ENCODE results near the gene SAP30L. TPM values are rescaled to one million over a fixed set of nuclear protein-coding genes. Genes with fewer than 3 reads are reported as not detected.

Gene SAP30L
- total and polyA plus RNA-seq, 2 of the 4 experiments (the other 2 are of a cell fraction): 9.7 to 17.6 TPM

DNA sequence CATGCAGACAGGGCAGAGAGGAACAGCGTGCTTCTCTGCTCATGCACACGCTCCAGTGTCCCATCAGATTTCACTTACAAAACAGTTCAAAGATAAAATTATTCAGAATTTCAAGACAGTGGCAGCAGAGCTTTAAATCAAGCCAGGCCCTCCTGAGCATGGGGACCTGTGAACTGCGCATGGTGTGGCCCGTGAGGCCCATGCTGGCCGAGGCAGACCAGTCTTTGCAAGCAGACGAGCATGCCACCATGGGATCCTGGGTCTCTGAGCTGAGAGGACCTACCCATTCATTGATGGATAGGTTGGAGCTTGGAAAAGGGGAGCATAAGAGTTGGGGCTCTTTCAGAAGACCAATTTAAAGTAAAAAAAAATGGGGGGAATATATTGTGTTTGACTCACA, 35.0 kb upstream of the SAP30L start:
- H4K20me1 ChIP-seq (ENCODE audit: insufficient read depth, low read length): no peaks in the 10 kb centered on the region
- H4K91ac ChIP-seq (ENCODE audit: insufficient read depth, low read depth, low read length): no peak overlapping the region
- no peaks in the 10 kb centered on the region for H3K9me3 ChIP-seq (ENCODE audit: control insufficient read depth, insufficient read depth, low read length)
- no peak overlapping the region for H2BK15ac ChIP-seq (ENCODE audit: low read depth, low read length)
- peaks cover 3% of the 10 kb centered on the region; the same call in 1 of the 2 replicates for H3K9me1 ChIP-seq (ENCODE audit: insufficient read depth, low read length)
- dilution Hi-C loops (cut with HindIII; ENCODE audit: low sequenced_read_pairs, unreplicated experiment) (no loop called here), intact Hi-C loops (cut with micrococcal nuclease) (no loop called here), in situ Hi-C loops (cut with MboI; ENCODE audit: low sequenced_read_pairs) (no loop called here)
- H4K8ac ChIP-seq (ENCODE audit: low read depth in 2 of 2, low read length in 2 of 2): no peak overlapping the region
- H3K23ac ChIP-seq (ENCODE audit: low read depth, low read length): no peak overlapping the region
- H3K79me1 ChIP-seq (ENCODE audit: low read depth in 1 of 2, low read length in 2 of 2): peaks cover 0 to 5% of the 10 kb centered on the region in 2 experiments; a peak in 1 of 4 replicates
- no peak overlapping the region for H2BK5ac ChIP-seq (ENCODE audit: low read depth, low read length, poor library complexity, severe bottlenecking)
- no peak overlapping the region for H2AFZ ChIP-seq (replicated peaks; ENCODE audit: low read length, poor library complexity)
- ATAC-seq (ENCODE audit: low read depth): no peak
- no peak overlapping the region for H2AK9ac ChIP-seq (replicated peaks; ENCODE audit: low read depth, low read length, poor library complexity)
- H2BK120ac ChIP-seq (ENCODE audit: low read depth, low read length): no peak overlapping the region
- no CpG with 5 or more reads among the region's 6 CpGs for WGBS, 2 experiments (ENCODE audit: extremely low coverage in 2 of 2, insufficient read length in 1 of 2)
- H3K4me2 ChIP-seq (ENCODE audit: low read depth, low read length): no peak overlapping the region
- H3K4me1 ChIP-seq (ENCODE audit: control insufficient read depth, insufficient read depth, low read length): peaks cover 2% of the 10 kb centered on the region; the same call in 1 of the 2 replicates
- H2AK5ac ChIP-seq (ENCODE audit: low read depth, low read length): no peak overlapping the region
- H4K5ac ChIP-seq (ENCODE audit: low read depth, low read length): no peak overlapping the region
- no peak overlapping the region for H3K4ac ChIP-seq (ENCODE audit: low read depth, low read length)
- no peaks in the 10 kb centered on the region for H3K27me3 ChIP-seq (ENCODE audit: control insufficient read depth, insufficient read depth, low read length)
- BruUV-seq (replicated peaks): no TSS peak
- H3K9ac ChIP-seq (ENCODE audit: low read depth, low read length): no peak overlapping the region
- H3K18ac ChIP-seq (ENCODE audit: low read depth, low read length): no peak overlapping the region
- DNase-seq: no peak
- no peak overlapping the region for H2BK20ac ChIP-seq (ENCODE audit: low read depth, low read length)
- TF ChIP-seq FOS (IDR thresholded peaks at IDR 0.05; ENCODE audit: low read depth, low read length): no peak
- no peak for TF ChIP-seq POLR2A (IDR thresholded peaks at IDR 0.05; ENCODE audit: low read depth, low read length)
- no peak for TF ChIP-seq MAFK (IDR thresholded peaks at IDR 0.05; ENCODE audit: low read depth, low read length)
- no peak for TF ChIP-seq MAZ (IDR thresholded peaks at IDR 0.05; ENCODE audit: borderline replicate concordance, low read depth, low read length)
- TF ChIP-seq ELK1 (IDR thresholded peaks at IDR 0.05; ENCODE audit: borderline replicate concordance, low read depth, low read length): no peak
- no peak for TF ChIP-seq BHLHE40 (IDR thresholded peaks at IDR 0.05; ENCODE audit: low read depth, low read length)
- TF ChIP-seq RFX5 (IDR thresholded peaks at IDR 0.05; ENCODE audit: low read depth, low read length): no peak
- no peak for TF ChIP-seq CHD1 (IDR thresholded peaks at IDR 0.05; ENCODE audit: low read depth, low read length)
- TF ChIP-seq RAD21 (IDR thresholded peaks at IDR 0.05; ENCODE audit: low read length): no peak
- TF ChIP-seq USF2 (IDR thresholded peaks at IDR 0.05; ENCODE audit: low read depth, low read length): no peak
- no peak for TF ChIP-seq SMC3 (IDR thresholded peaks at IDR 0.05; ENCODE audit: low read depth, low read length)
- TF ChIP-seq CEBPB (IDR thresholded peaks at IDR 0.05; ENCODE audit: low read depth, low read length): no peak
- no peak for TF ChIP-seq NFE2L2 (IDR thresholded peaks at IDR 0.05; ENCODE audit: low read depth, low read length)
- TF ChIP-seq, protein P1, sequence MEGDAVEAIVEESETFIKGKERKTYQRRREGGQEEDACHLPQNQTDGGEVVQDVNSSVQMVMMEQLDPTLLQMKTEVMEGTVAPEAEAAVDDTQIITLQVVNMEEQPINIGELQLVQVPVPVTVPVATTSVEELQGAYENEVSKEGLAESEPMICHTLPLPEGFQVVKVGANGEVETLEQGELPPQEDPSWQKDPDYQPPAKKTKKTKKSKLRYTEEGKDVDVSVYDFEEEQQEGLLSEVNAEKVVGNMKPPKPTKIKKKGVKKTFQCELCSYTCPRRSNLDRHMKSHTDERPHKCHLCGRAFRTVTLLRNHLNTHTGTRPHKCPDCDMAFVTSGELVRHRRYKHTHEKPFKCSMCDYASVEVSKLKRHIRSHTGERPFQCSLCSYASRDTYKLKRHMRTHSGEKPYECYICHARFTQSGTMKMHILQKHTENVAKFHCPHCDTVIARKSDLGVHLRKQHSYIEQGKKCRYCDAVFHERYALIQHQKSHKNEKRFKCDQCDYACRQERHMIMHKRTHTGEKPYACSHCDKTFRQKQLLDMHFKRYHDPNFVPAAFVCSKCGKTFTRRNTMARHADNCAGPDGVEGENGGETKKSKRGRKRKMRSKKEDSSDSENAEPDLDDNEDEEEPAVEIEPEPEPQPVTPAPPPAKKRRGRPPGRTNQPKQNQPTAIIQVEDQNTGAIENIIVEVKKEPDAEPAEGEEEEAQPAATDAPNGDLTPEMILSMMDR (conservative IDR thresholded peaks at IDR 0.05; ENCODE audit: low read depth, low read length): no peak
- no peak for TF ChIP-seq RCOR1 (IDR thresholded peaks at IDR 0.05; ENCODE audit: insufficient replicate concordance, low read length)
- no peak for TF ChIP-seq MXI1 (IDR thresholded peaks at IDR 0.05; ENCODE audit: borderline replicate concordance, low read depth, low read length)
- no peak overlapping the region for H3K27ac ChIP-seq (ENCODE audit: insufficient read depth, low read length)
- no peak overlapping the region for H3K4me3 ChIP-seq (ENCODE audit: insufficient read depth, low read depth, low read length)
- H3K56ac ChIP-seq (ENCODE audit: extremely low read depth, insufficient read depth, low read length): no peak overlapping the region
- peaks cover 28% of the 10 kb centered on the region for H3K36me3 ChIP-seq (ENCODE audit: control insufficient read depth, insufficient read depth, low read length)
- ChIA-PET CTCF (no interaction called here), POLR2A (ENCODE audit: unreplicated experiment) (no interaction called here)
- H3K14ac ChIP-seq (replicated peaks; ENCODE audit: low read depth, low read length): no peak overlapping the region

All from IMR-90 (cell line).